ENCODE data around the gene ICE1. TPM values are rescaled to one million over a fixed set of nuclear protein-coding genes. Genes with fewer than 3 reads are reported as not detected.
A peak's percentile ranks its signal among the peaks of the same experiment; 100 is the strongest.
"Not testable (repeated sequence)": the region's sequence is repeated elsewhere in the genome, so short reads cannot be mapped to it uniquely, and the experiment has no call there.

Gene ICE1
- total and polyA plus RNA-seq, 4 donors: 4.1 to 18.8 (median 9.5) TPM

DNA sequence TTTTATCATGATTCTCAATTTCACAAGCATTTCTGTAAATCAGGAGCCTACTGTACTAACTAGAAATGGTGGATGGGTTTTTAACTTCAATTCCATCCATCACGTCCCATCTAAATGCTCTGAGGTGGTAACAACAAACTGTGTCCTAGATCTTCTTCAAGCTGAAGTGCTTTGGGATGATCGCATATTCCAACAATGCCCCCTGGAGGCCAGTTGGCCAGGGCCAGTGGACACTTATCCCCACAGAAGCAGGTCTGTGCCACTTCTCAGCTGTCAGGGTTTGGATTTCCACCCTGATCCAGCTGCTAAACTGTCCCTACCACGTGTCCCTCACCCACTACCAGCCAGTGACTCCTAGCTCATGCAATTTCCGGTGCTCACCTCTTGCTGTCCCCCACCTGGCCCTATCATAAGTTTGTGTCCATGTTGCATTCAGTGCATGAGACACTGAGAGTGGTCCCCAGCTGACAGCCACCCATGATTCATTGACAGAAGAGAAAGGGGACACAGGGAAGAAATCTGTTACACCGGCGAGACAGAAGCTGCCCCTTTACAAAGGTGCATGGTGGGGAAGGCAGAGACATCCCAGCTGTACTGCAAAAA lies 28.0 kb upstream of the ICE1 start:
- not testable (repeated sequence) for H3K9ac ChIP-seq (ENCODE audit: low read depth in 1 of 2, low read length in 2 of 2); H3K9me3 ChIP-seq (ENCODE audit: control insufficient read depth in 4 of 4, low read length in 3 of 4); H3K27ac ChIP-seq (ENCODE audit: low read depth in 1 of 2, low read length in 2 of 2); H3K4me1 ChIP-seq (ENCODE audit: control insufficient read depth in 4 of 4, insufficient read depth in 4 of 4, low read length in 3 of 4); H3K4me3 ChIP-seq (ENCODE audit: low read depth in 1 of 3, low read length in 3 of 3); H3K36me3 ChIP-seq (ENCODE audit: control insufficient read depth in 4 of 4, insufficient read depth in 3 of 4, low read depth in 1 of 4, low read length in 3 of 4); H3K27me3 ChIP-seq (ENCODE audit: control insufficient read depth in 4 of 4, insufficient read depth in 4 of 4, low read length in 3 of 4)
- TF ChIP-seq, protein P1, sequence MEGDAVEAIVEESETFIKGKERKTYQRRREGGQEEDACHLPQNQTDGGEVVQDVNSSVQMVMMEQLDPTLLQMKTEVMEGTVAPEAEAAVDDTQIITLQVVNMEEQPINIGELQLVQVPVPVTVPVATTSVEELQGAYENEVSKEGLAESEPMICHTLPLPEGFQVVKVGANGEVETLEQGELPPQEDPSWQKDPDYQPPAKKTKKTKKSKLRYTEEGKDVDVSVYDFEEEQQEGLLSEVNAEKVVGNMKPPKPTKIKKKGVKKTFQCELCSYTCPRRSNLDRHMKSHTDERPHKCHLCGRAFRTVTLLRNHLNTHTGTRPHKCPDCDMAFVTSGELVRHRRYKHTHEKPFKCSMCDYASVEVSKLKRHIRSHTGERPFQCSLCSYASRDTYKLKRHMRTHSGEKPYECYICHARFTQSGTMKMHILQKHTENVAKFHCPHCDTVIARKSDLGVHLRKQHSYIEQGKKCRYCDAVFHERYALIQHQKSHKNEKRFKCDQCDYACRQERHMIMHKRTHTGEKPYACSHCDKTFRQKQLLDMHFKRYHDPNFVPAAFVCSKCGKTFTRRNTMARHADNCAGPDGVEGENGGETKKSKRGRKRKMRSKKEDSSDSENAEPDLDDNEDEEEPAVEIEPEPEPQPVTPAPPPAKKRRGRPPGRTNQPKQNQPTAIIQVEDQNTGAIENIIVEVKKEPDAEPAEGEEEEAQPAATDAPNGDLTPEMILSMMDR (IDR thresholded peaks at IDR 0.05; ENCODE audit: low read depth, low read length, missing input control): peak; percentile 57
- peak; percentile 87 for TF ChIP-seq RAD21 (IDR thresholded peaks at IDR 0.05)
- 49% methylated on average over 6 of the region's 6 CpGs for WGBS
- DNase-seq (ENCODE audit: low spot score): peak; percentile 62

DNA sequence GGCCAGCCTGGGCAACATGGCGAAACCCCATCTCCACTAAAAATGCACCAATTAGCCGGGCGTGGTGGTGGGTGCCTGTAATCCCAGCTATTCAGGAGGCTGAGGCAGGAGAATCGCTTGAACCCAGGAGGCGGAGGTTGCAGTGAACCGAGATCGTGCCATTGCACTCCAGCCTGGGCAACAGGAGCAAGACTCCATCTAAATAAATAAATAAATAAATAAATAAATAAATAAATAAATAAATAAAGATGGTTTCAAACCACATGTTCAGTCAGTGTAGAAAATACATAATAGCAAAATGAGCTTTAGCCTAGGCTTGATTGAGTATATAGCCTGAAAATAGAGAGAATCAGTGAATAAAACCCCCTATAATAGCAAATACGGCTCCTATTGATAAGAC lies 27.4 kb upstream of the ICE1 start:
- not testable (repeated sequence) for H3K27ac ChIP-seq (ENCODE audit: low read depth in 1 of 2, low read length in 2 of 2); H3K9ac ChIP-seq (ENCODE audit: low read depth in 1 of 2, low read length in 2 of 2); H3K27me3 ChIP-seq (ENCODE audit: control insufficient read depth in 4 of 4, insufficient read depth in 4 of 4, low read length in 3 of 4); H3K4me1 ChIP-seq (ENCODE audit: control insufficient read depth in 4 of 4, insufficient read depth in 4 of 4, low read length in 3 of 4); H3K9me3 ChIP-seq (ENCODE audit: control insufficient read depth in 4 of 4, low read length in 3 of 4); H3K4me3 ChIP-seq (ENCODE audit: low read depth in 1 of 3, low read length in 3 of 3); H3K36me3 ChIP-seq (ENCODE audit: control insufficient read depth in 4 of 4, insufficient read depth in 3 of 4, low read depth in 1 of 4, low read length in 3 of 4); DNase-seq (ENCODE audit: low spot score)
- WGBS: 86% methylated on average over 8 of the region's 8 CpGs

DNA sequence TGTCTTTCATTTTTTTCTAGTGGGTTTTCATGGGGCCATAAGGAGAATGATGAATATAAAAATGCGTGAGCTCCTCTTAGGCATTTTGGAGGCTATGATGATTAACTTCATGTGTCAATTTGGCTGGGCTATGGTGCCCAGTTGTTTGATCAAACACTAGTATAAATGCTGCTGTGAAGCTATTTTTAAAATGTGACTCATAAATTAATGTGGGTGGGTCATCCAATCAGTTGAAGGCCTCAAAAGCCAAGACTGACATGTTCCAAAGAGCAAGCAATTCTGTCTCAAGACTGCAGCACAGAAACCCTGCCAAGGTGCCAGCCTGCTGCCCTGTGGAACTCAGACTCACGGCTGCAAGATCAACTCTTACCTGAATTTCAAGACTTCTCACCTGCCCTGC lies 24.4 kb upstream of the ICE1 start:
- Histone ChIP-seq H3K9me3 (ENCODE audit: control insufficient read depth in 4 of 4, low read length in 3 of 4) (no peaks in the 10 kb centered on the region), H3K36me3 (ENCODE audit: control insufficient read depth in 4 of 4, insufficient read depth in 3 of 4, low read depth in 1 of 4, low read length in 3 of 4) (no peaks in the 10 kb centered on the region), H3K4me1 (ENCODE audit: control insufficient read depth in 4 of 4, insufficient read depth in 4 of 4, low read length in 3 of 4) (no peaks in the 10 kb centered on the region), H3K4me3 (ENCODE audit: low read depth in 1 of 3, low read length in 3 of 3) (no peak overlapping the region), H3K9ac (ENCODE audit: low read depth in 1 of 2, low read length in 2 of 2) (no peak overlapping the region), H3K27me3 (ENCODE audit: control insufficient read depth in 4 of 4, insufficient read depth in 4 of 4, low read length in 3 of 4) (no peaks in the 10 kb centered on the region), H3K27ac (ENCODE audit: low read depth in 1 of 2, low read length in 2 of 2) (no peak overlapping the region)
- TF ChIP-seq, protein P1 (IDR thresholded peaks at IDR 0.05; ENCODE audit: low read depth, low read length, missing input control): no peak
- DNase-seq (ENCODE audit: low spot score): no peak
- 94% methylated on average over 2 of the region's 2 CpGs for WGBS

DNA sequence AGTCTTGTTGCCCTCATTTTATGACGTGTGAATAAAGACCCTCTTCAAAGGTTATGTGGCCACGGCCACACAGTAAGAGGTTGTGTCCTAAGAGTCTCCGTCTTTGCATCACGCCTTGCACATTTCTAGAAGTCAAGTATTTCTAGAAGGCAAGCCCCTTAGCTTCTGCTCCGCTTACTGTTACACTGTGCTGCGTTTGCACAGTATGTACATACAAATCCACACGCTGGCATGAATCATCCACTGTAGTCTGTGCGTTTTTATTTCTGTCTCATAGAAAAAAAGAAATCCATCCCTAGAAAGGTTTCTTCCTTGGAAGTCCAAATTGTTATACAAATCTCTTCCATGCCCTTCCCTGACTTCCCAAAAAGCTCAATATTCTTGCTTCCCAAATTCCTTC lies 21.4 kb upstream of the ICE1 start:
- Histone ChIP-seq H3K27me3 (ENCODE audit: control insufficient read depth in 4 of 4, insufficient read depth in 4 of 4, low read length in 3 of 4) (no peaks in the 10 kb centered on the region), H3K27ac (ENCODE audit: low read depth in 1 of 2, low read length in 2 of 2) (no peak overlapping the region), H3K4me3 (ENCODE audit: low read depth in 1 of 3, low read length in 3 of 3) (no peak overlapping the region), H3K36me3 (ENCODE audit: control insufficient read depth in 4 of 4, insufficient read depth in 3 of 4, low read depth in 1 of 4, low read length in 3 of 4) (no peaks in the 10 kb centered on the region), H3K9ac (ENCODE audit: low read depth in 1 of 2, low read length in 2 of 2) (no peak overlapping the region), H3K4me1 (ENCODE audit: control insufficient read depth in 4 of 4, insufficient read depth in 4 of 4, low read length in 3 of 4) (no peaks in the 10 kb centered on the region), H3K9me3 (ENCODE audit: control insufficient read depth in 4 of 4, low read length in 3 of 4) (no peaks in the 10 kb centered on the region)
- TF ChIP-seq YY1 (IDR thresholded peaks at IDR 0.05) (no peak), JUND (IDR thresholded peaks at IDR 0.05) (no peak), SP1 (IDR thresholded peaks at IDR 0.05) (no peak), RAD21 (IDR thresholded peaks at IDR 0.05) (no peak)
- TF ChIP-seq, protein P1 (IDR thresholded peaks at IDR 0.05; ENCODE audit: low read depth, low read length, missing input control): no peak
- TF ChIP-seq, protein P2, sequence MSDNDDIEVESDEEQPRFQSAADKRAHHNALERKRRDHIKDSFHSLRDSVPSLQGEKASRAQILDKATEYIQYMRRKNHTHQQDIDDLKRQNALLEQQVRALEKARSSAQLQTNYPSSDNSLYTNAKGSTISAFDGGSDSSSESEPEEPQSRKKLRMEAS (IDR thresholded peaks at IDR 0.05): no peak
- 93% methylated on average over 8 of the region's 8 CpGs for WGBS
- DNase-seq (ENCODE audit: low spot score): no peak
